ENCODE data around the gene ZNF827.

GRCh38 chr4:145984563-145984962, 45.9 kb upstream of the ZNF827 start:
- TF ChIP-seq CTCF (IDR thresholded peaks at IDR 0.05 in 4 of 5, conservative IDR thresholded peaks at IDR 0.05 in 1 of 5): no peak
- TF ChIP-seq POLR2A (IDR thresholded peaks at IDR 0.05): no peak

All from gastrocnemius medialis (tissue), 4 donors.